GM19238 (cell line): ENCODE data around the gene CPD.

Source experiments
- DNase-seq: peaks from one replicate; pipeline ENCODE4 v3.0.0; 2011; ENCODE audit warnings: low spot score; ENCODE audit not compliant: insufficient read length

CPD gene

GRCh38 chr17:30352240-30352814 lies 26.4 kb upstream of the CPD start:
- no peak for DNase-seq

GRCh38 chr17:30354701-30355100 lies 24.0 kb upstream of the CPD start:
- no peak for DNase-seq

- DNase-seq, result no peak
Measured at GRCh38 chr17:30357476-30357875, 21.3 kb upstream of the CPD start.

- DNase-seq, result no peak
Measured at GRCh38 chr17:30358055-30358760, 20.5 kb upstream of the CPD start.

- DNase-seq, result no peak
Measured at GRCh38 chr17:30360086-30360808, 18.5 kb upstream of the CPD start.

- DNase-seq, result no peak
Measured at GRCh38 chr17:30361766-30362279, 16.9 kb upstream of the CPD start.

GRCh38 chr17:30363715-30364202 lies 15.0 kb upstream of the CPD start:
- DNase-seq, result peak; percentile 47

GRCh38 chr17:30366536-30366935 lies 12.2 kb upstream of the CPD start:
- DNase-seq, result no peak

- DNase-seq, result no peak
Measured at GRCh38 chr17:30368912-30369720, 9.6 kb upstream of the CPD start.

GRCh38 chr17:30369995-30370394 lies 8.7 kb upstream of the CPD start:
- no peak for DNase-seq

- no peak for DNase-seq
Measured at GRCh38 chr17:30372755-30373154, 6.0 kb upstream of the CPD start.

GRCh38 chr17:30375661-30376060 lies 3.1 kb upstream of the CPD start:
- no peak for DNase-seq

GRCh38 chr17:30376621-30377452 lies 1.9 kb upstream of the CPD start:
- DNase-seq, result no peak

GRCh38 chr17:30377574-30378240 lies 1.0 kb upstream of the CPD start:
- no peak for DNase-seq

- peak; percentile 7 for DNase-seq
Measured at GRCh38 chr17:30378241-30378824, 394 bp upstream of the CPD start.

GRCh38 chr17:30379303-30379902 lies 676 bp downstream of the CPD start:
- DNase-seq, result peak; percentile 10

GRCh38 chr17:30379903-30380381 lies 1.2 kb downstream of the CPD start:
- peak; percentile 13 for DNase-seq

- DNase-seq, result no peak
Measured at GRCh38 chr17:30380643-30381339, 2.1 kb downstream of the CPD start.

- DNase-seq, result no peak
Measured at GRCh38 chr17:30381340-30381659, 2.6 kb downstream of the CPD start.
